ENCODE results near the gene ZEB2. TPM values are rescaled to one million over a fixed set of nuclear protein-coding genes. Genes with fewer than 3 reads are reported as not detected.
A peak's percentile ranks its signal among the peaks of the same experiment; 100 is the strongest.

Gene ZEB2
- total RNA-seq, 1 donor from 2014 or later: 15.2 TPM

- H3K27me3 Mint-ChIP-seq: no peaks in the 10 kb centered on the region
- H3K4me1 Mint-ChIP-seq: peaks cover 6% of the 10 kb centered on the region
- intact Hi-C loops (cut with micrococcal nuclease): no loop called here
- peaks cover 5% of the 10 kb centered on the region for H3K36me3 Mint-ChIP-seq (ENCODE audit: low read depth)
- no peak overlapping the region for H3K27ac Mint-ChIP-seq
- H3K4me3 Mint-ChIP-seq: no peak overlapping the region
- H3K9me3 Mint-ChIP-seq: no peaks in the 10 kb centered on the region
- DNase-seq: no peak
Measured at GRCh38 chr2:144429396-144430112, 90.4 kb downstream of the ZEB2 start.

GRCh38 chr2:144426981-144427479 lies 92.9 kb downstream of the ZEB2 start:
- Mint-ChIP-seq H3K36me3 (ENCODE audit: low read depth) (peaks cover 10% of the 10 kb centered on the region), H3K27ac (no peak overlapping the region), H3K4me3 (no peak overlapping the region), H3K4me1 (peaks cover 9% of the 10 kb centered on the region), H3K9me3 (no peaks in the 10 kb centered on the region), H3K27me3 (no peaks in the 10 kb centered on the region)
- intact Hi-C loops (cut with micrococcal nuclease): no loop called here
- no peak for DNase-seq

- no peaks in the 10 kb centered on the region for H3K9me3 Mint-ChIP-seq
- no peak overlapping the region for H3K27ac Mint-ChIP-seq
- intact Hi-C loops (cut with micrococcal nuclease): no loop called here
- peaks cover 10% of the 10 kb centered on the region for H3K36me3 Mint-ChIP-seq (ENCODE audit: low read depth)
- no peak for DNase-seq
- no peak overlapping the region for H3K4me3 Mint-ChIP-seq
- H3K27me3 Mint-ChIP-seq: no peaks in the 10 kb centered on the region
- H3K4me1 Mint-ChIP-seq: peaks cover 9% of the 10 kb centered on the region
Measured at GRCh38 chr2:144426355-144426754, 93.6 kb downstream of the ZEB2 start.

GRCh38 chr2:144424559-144425240 lies 95.2 kb downstream of the ZEB2 start:
- no peak for DNase-seq
- Mint-ChIP-seq H3K4me1 (peaks cover 9% of the 10 kb centered on the region), H3K36me3 (ENCODE audit: low read depth) (peaks cover 15% of the 10 kb centered on the region), H3K27ac (peak overlapping the region; percentile 5), H3K27me3 (no peaks in the 10 kb centered on the region), H3K4me3 (no peak overlapping the region), H3K9me3 (peaks cover 8% of the 10 kb centered on the region)
- intact Hi-C loops (cut with micrococcal nuclease): no loop called here

- intact Hi-C loops (cut with micrococcal nuclease): no loop called here
- Mint-ChIP-seq H3K36me3 (ENCODE audit: low read depth) (peaks cover 16% of the 10 kb centered on the region), H3K27ac (no peak overlapping the region), H3K27me3 (no peaks in the 10 kb centered on the region), H3K9me3 (peaks cover 12% of the 10 kb centered on the region), H3K4me1 (peaks cover 11% of the 10 kb centered on the region), H3K4me3 (no peak overlapping the region)
- DNase-seq: no peak
Measured at GRCh38 chr2:144421606-144422510, 98.1 kb downstream of the ZEB2 start.

DNA sequence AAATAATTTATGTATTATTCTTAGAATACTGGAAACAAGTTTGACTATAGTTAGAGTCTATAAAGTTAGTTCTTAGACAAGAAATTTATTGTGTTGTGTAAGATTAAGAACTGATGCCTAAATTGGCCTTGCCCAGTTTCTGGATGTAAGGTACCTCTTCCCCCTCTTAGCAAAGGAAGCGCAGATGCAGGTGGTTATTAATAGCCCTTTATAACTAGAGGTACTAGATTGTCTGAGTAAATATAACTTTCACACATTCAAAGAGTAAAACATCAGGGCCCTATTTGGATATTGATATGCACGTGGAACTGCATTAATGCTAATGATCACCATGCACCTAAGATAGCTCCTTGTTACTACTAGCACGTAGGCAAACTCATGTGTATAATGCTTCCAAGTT lies 100.7 kb downstream of the ZEB2 start:
- Mint-ChIP-seq H3K27me3 (no peaks in the 10 kb centered on the region), H3K36me3 (ENCODE audit: low read depth) (peaks cover 24% of the 10 kb centered on the region)
- DNase-seq: no peak

GRCh38 chr2:144415386-144415785 lies 104.5 kb downstream of the ZEB2 start:
- Mint-ChIP-seq H3K9me3 (peaks cover 11% of the 10 kb centered on the region), H3K4me1 (peaks cover 18% of the 10 kb centered on the region), H3K36me3 (ENCODE audit: low read depth) (peaks cover 15% of the 10 kb centered on the region), H3K4me3 (no peak overlapping the region), H3K27me3 (no peaks in the 10 kb centered on the region), H3K27ac (peak overlapping the region; percentile 7)
- no peak for DNase-seq
- intact Hi-C loops (cut with micrococcal nuclease): no loop called here

More for the DNA sequence above, 100.7 kb downstream of the ZEB2 start:
- Mint-ChIP-seq H3K27ac (no peak overlapping the region), H3K9me3 (peaks cover 19% of the 10 kb centered on the region), H3K4me1 (peaks cover 14% of the 10 kb centered on the region), H3K4me3 (no peak overlapping the region)
- intact Hi-C loops (cut with micrococcal nuclease): no loop called here

- DNase-seq: no peak
- peaks cover 18% of the 10 kb centered on the region for H3K4me1 Mint-ChIP-seq
- peak overlapping the region; percentile 12 for H3K4me3 Mint-ChIP-seq
- peaks cover 15% of the 10 kb centered on the region for H3K36me3 Mint-ChIP-seq (ENCODE audit: low read depth)
- intact Hi-C loops (cut with micrococcal nuclease): loop anchor here (1.0 to 5.0 kb wide), 7 partner anchors 31 to 231 kb away; no protein-coding TSS in a partner anchor
- peaks cover 11% of the 10 kb centered on the region for H3K9me3 Mint-ChIP-seq
- H3K27me3 Mint-ChIP-seq: no peaks in the 10 kb centered on the region
- peak overlapping the region; percentile 55 for H3K27ac Mint-ChIP-seq
Measured at GRCh38 chr2:144414324-144414845, 105.5 kb downstream of the ZEB2 start.

DNA sequence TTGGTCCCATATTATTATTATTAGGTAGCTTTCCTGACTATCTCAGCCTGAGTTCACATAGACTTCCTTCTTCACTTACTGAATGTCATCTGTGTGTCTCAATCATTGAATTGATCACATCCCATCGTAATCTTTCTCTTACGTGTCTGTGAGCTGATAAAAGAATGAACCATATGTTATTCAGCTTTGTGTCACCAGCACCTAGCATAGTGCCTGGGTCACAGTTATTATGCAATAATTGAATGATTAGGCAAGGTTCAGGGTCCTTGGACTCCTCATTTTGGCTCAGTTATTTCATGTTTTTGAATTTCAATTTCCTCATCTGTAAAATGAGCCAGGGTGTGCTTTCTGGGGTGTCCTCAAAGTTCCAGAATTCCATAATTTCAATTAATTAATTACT lies 107.2 kb downstream of the ZEB2 start:
- Mint-ChIP-seq H3K4me3 (no peak overlapping the region), H3K36me3 (ENCODE audit: low read depth) (peaks cover 15% of the 10 kb centered on the region), H3K9me3 (peaks cover 11% of the 10 kb centered on the region), H3K4me1 (peaks cover 17% of the 10 kb centered on the region), H3K27ac (no peak overlapping the region), H3K27me3 (no peaks in the 10 kb centered on the region)
- intact Hi-C loops (cut with micrococcal nuclease): loop anchor here (5.0 kb wide), 1 partner anchor 60 kb away; no protein-coding TSS in a partner anchor
- no peak for DNase-seq

- peaks cover 4% of the 10 kb centered on the region for H3K9me3 Mint-ChIP-seq
- intact Hi-C loops (cut with micrococcal nuclease): loop anchor here (5.0 kb wide), 1 partner anchor 61 kb away; no protein-coding TSS in a partner anchor
- peaks cover 8% of the 10 kb centered on the region for H3K36me3 Mint-ChIP-seq (ENCODE audit: low read depth)
- H3K27me3 Mint-ChIP-seq: no peaks in the 10 kb centered on the region
- no peak overlapping the region for H3K4me3 Mint-ChIP-seq
- H3K27ac Mint-ChIP-seq: no peak overlapping the region
- no peak for DNase-seq
- H3K4me1 Mint-ChIP-seq: peaks cover 16% of the 10 kb centered on the region
Measured at GRCh38 chr2:144411473-144411872, 108.4 kb downstream of the ZEB2 start.

- Mint-ChIP-seq H3K36me3 (ENCODE audit: low read depth) (no peaks in the 10 kb centered on the region), H3K4me3 (no peak overlapping the region), H3K27me3 (no peaks in the 10 kb centered on the region), H3K9me3 (no peaks in the 10 kb centered on the region), H3K27ac (no peak overlapping the region), H3K4me1 (peaks cover 9% of the 10 kb centered on the region)
- no peak for DNase-seq
- intact Hi-C loops (cut with micrococcal nuclease): no loop called here
Measured at GRCh38 chr2:144409241-144409640, 110.7 kb downstream of the ZEB2 start.

- H3K4me1 Mint-ChIP-seq: peaks cover 3% of the 10 kb centered on the region
Measured at GRCh38 chr2:144407262-144407661, 112.7 kb downstream of the ZEB2 start.

GRCh38 chr2:144405982-144406788 lies 113.7 kb downstream of the ZEB2 start:
- Mint-ChIP-seq H3K9me3 (no peaks in the 10 kb centered on the region), H3K4me3 (no peak overlapping the region), H3K36me3 (ENCODE audit: low read depth) (peaks cover 7% of the 10 kb centered on the region), H3K4me1 (peaks cover 3% of the 10 kb centered on the region), H3K27ac (no peak overlapping the region), H3K27me3 (no peaks in the 10 kb centered on the region)
- intact Hi-C loops (cut with micrococcal nuclease): no loop called here
- DNase-seq: no peak

More at GRCh38 chr2:144407262-144407661, 112.7 kb downstream of the ZEB2 start:
- DNase-seq: no peak
- Mint-ChIP-seq H3K36me3 (ENCODE audit: low read depth) (peaks cover 5% of the 10 kb centered on the region), H3K9me3 (no peaks in the 10 kb centered on the region), H3K4me3 (no peak overlapping the region), H3K27ac (no peak overlapping the region), H3K27me3 (no peaks in the 10 kb centered on the region)
- intact Hi-C loops (cut with micrococcal nuclease): no loop called here
